Fibroblast of the aortic adventitia (primary cell): ENCODE measurements around the gene SLC35A1. TPM values are rescaled to one million over a fixed set of nuclear protein-coding genes. Genes with fewer than 3 reads are reported as not detected.
A peak's percentile ranks its signal among the peaks of the same experiment; 100 is the strongest.
"Not testable (repeated sequence)": the region's sequence is repeated elsewhere in the genome, so short reads cannot be mapped to it uniquely, and the experiment has no call there.

ENCODE experiments used
- DNase-seq: peaks from one replicate; pipeline ENCODE4 v3.0.0-alpha.2; 2010; ENCODE audit warnings: low read depth
- H3K4me3 ChIP-seq: 2 replicates; pipeline ENCODE4 v1.5.1; 2011; ENCODE audit warnings: low read depth, mild to moderate bottlenecking, control low read depth, low read length, moderate library complexity
- total RNA-seq: library from RNA; depleted of rRNA; stranded (reverse); fragments of >200 nt; gene quantifications from 2 replicates; pipeline ENCODE4 v1.2.3, GENCODE V29; 2012; ENCODE audit warnings: low replicate concordance
- TF ChIP-seq, protein P1 (sequence below): IDR thresholded peaks from 2 replicates; pipeline ENCODE4 v1.5.1; 2011; ENCODE audit warnings: mild to moderate bottlenecking, low read length, control low read depth, inconsistent platforms; ENCODE audit not compliant: insufficient read depth

SLC35A1 gene
- total RNA-seq, 1 donor = 17.1 TPM

DNA sequence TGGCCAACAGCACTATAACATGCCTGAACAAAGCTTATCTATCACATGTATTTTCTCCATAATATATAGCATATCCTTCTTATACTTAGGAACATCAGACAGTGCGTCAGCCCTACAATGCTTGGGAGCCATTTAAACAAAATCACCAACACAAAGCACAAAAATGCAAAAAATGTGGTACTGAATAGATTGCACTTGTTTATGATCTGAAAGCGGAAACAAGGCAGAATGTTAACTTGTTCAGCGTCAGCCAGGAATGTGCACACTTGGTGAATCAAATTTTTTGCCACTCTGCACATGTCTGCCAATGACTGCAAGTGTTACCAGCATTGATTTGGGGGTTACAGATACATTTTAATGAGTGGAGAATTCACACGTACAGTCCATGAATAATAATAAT, 14.8 kb downstream of the SLC35A1 start:
- TF ChIP-seq, protein P1, sequence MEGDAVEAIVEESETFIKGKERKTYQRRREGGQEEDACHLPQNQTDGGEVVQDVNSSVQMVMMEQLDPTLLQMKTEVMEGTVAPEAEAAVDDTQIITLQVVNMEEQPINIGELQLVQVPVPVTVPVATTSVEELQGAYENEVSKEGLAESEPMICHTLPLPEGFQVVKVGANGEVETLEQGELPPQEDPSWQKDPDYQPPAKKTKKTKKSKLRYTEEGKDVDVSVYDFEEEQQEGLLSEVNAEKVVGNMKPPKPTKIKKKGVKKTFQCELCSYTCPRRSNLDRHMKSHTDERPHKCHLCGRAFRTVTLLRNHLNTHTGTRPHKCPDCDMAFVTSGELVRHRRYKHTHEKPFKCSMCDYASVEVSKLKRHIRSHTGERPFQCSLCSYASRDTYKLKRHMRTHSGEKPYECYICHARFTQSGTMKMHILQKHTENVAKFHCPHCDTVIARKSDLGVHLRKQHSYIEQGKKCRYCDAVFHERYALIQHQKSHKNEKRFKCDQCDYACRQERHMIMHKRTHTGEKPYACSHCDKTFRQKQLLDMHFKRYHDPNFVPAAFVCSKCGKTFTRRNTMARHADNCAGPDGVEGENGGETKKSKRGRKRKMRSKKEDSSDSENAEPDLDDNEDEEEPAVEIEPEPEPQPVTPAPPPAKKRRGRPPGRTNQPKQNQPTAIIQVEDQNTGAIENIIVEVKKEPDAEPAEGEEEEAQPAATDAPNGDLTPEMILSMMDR = no peak
- H3K4me3 ChIP-seq = no peak overlapping the region
- no peak for DNase-seq

DNA sequence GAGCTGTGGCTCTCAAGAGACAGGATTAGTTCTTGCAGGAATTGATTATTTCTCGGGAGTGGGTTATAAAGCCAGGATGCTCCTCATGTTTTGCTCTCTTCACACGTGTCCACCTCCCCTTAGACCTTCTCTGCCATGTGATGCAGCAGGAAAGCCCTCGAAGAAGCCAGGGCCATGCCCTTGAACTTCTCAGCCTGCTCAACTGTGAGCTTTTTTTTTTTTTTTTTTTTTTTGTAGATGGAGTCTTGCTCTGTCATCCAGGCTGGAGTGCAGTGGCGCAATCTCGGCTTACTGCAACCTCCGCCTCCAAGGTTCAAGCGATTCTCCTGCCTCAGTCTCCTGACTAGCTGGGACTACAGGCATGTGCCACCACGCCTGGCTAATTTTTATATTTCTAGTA, 16.6 kb downstream of the SLC35A1 start:
- DNase-seq, H3K4me3 ChIP-seq: not testable (repeated sequence)

DNA sequence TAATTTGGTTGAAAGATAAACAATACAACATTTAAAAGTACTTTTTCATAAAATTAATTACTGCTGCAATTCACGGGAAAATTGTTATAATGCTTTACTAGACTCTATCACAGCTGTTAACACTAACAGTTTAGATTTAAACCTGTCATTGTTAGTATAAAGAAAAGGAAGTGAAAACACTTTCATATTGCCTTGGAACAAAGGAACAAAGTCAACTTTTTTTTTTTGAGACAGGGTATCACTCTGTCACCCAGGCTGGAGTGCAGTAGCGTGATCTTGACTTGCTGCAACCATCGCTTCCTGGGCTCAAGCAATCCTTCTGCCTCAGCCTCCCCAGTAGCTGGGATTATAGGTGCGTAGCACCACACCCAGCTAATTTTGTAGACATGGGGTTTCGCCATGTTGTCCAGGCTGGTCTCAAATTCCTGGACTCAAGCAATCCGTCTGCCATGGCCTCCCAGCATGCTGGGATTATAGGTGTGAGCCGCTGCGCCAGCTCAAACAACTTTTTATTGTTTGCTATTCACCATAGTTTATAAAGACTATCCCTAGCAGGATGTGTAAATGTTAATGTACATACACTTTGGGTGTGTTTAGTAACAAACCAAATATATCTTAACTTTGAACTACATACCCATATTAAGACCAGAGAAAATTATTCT, 22.1 kb downstream of the SLC35A1 start:
- no peak overlapping the region for H3K4me3 ChIP-seq
- no peak for DNase-seq
- TF ChIP-seq, protein P1 = no peak

DNA sequence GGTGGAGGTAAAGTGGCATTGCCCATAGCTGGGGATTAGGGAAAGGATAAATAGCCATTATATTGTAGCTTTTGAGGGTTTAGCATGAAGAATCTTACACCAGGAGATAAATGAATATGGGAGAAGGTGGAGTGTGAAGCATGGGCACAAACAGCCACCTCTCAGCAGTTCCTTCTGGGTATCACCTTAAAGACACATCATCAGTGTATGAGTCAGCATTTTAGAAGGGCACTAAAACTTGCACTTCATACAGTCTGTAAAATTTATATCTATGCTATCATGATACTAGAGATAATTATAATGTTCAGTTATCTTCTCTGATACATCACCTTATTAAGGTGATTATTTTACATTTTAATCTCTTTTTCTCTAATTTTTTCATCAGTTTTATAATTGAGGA, 25.3 kb downstream of the SLC35A1 start:
- H3K4me3 ChIP-seq = no peak overlapping the region
- DNase-seq = no peak
- TF ChIP-seq, protein P1 = no peak

DNA sequence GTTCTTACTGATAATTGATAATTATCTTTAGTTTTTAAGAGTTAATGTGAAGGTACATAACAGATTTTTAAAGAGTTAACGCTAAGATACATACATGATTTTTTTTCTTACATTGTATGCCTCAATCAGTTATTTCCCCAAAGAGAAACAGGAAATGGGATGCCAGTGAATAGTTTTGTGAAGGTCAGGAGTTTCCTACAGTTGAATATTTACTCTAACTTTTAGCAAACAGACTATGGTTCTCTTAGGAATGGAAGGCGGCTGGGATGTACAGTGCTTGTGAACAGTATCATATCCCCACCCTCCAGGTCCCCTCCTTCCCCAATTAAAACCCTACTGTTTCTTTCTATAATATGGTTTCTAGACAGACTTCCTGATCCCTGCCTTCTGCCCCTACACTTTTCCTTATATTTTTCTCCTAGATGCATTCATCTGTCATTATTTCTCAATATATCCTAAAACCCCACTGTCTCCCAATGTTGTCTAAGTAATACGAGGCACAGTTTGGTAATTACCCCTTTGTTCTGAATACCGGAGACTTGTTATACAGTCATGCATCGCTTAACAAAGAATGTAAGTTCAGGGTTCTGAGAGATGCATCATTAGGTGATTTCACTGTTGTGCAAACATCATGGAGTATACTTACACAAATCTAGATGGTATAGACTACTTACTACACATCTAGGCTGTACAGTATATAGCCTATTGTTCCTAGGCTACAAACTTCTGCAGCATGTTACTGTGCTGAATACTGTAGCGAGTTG, 29.2 kb downstream of the SLC35A1 start:
- H3K4me3 ChIP-seq = no peak overlapping the region
- TF ChIP-seq, protein P1 = no peak
- DNase-seq = no peak

DNA sequence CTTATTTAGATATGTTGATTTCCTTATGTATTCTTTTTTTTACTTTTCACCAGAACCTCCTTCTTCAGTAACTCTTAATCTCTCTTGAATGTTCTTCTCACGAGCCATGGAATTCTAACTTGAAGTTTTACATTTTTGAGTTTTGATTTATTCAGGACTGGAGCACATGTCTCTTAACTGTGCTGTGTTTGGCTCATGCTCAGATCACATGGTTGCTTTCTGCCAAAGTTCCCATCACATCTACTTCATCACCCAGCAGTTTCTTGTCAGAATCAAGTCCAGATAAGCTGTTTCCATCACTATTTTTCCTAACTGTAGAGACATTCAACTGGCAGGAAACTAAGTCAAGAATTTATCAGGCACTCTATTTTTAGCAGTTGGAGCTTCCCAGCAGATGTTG, 31.7 kb downstream of the SLC35A1 start:
- H3K4me3 ChIP-seq = no peak overlapping the region
- DNase-seq = peak; percentile 58
- TF ChIP-seq, protein P1 = no peak

DNA sequence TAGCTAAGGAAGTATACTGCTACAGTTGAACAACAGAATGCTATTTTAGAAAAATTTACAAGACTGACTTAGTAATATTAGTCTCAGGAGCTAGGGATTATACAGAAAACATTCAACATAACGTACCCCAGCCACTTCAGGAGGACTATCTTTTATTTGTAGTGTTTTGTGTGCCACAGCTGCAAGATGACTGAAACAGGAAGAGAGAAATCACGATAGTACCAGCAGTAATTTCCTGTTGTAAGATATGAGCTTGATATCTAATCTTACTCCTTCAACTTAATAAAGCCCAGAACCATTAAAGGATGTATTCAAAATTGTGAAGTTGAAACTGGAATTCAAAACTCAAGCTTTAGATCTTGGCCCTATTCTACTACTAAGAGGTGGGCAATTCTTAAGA, 42.1 kb downstream of the SLC35A1 start:
- DNase-seq = no peak
- TF ChIP-seq, protein P1 = no peak
- no peak overlapping the region for H3K4me3 ChIP-seq
